GM12801 (cell line): ENCODE measurements around the gene SPAG16.

ENCODE experiments used
- TF ChIP-seq, protein P1 (sequence below): IDR thresholded peaks from one replicate; pipeline ENCODE4 v1.5.1; 2011; ENCODE audit warnings: control low read depth; ENCODE audit not compliant: insufficient read length; ENCODE audit errors: extremely low read depth

SPAG16 gene

DNA sequence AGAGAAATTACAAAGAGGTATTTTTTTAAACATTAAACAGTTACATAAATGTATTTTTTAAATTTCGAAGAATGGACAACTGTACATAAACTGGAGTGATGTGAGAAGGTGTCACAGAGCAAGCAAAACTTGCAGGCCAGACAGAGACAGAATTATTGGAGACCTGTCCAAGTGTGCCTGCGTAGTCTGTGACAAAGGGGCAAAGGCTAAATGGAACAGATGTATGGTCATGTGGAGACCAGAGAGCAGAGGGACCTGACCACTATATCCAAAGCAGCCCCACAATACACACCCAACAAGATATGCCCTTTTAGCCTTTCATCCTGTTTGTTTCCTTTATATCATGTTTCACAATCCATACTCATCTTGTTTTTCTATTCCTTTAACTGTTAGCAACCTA is 901.3 kb downstream of the SPAG16 start:
- TF ChIP-seq, protein P1, sequence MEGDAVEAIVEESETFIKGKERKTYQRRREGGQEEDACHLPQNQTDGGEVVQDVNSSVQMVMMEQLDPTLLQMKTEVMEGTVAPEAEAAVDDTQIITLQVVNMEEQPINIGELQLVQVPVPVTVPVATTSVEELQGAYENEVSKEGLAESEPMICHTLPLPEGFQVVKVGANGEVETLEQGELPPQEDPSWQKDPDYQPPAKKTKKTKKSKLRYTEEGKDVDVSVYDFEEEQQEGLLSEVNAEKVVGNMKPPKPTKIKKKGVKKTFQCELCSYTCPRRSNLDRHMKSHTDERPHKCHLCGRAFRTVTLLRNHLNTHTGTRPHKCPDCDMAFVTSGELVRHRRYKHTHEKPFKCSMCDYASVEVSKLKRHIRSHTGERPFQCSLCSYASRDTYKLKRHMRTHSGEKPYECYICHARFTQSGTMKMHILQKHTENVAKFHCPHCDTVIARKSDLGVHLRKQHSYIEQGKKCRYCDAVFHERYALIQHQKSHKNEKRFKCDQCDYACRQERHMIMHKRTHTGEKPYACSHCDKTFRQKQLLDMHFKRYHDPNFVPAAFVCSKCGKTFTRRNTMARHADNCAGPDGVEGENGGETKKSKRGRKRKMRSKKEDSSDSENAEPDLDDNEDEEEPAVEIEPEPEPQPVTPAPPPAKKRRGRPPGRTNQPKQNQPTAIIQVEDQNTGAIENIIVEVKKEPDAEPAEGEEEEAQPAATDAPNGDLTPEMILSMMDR: no peak

- TF ChIP-seq, protein P1: no peak
Observed at GRCh38 chr2:214192711-214193110, 908.4 kb downstream of the SPAG16 start.

DNA sequence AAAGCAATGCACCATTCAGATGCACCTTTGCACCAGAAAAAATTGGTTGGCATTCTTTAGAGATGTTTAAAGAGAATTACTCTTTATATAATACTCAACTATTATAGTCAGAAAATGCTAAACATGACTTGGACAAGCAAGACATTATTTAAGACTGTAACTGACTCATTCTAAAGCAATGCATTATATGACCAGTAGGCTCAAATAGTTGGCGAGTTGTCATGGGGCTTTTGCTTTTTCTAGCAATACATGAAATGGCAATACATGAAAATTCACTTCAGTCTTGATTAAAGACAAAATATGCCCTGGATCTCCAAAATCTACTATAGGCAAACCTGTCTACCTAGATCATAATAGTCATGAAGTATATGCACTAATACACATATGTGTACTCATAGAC is 909.7 kb downstream of the SPAG16 start:
- TF ChIP-seq, protein P1: no peak

DNA sequence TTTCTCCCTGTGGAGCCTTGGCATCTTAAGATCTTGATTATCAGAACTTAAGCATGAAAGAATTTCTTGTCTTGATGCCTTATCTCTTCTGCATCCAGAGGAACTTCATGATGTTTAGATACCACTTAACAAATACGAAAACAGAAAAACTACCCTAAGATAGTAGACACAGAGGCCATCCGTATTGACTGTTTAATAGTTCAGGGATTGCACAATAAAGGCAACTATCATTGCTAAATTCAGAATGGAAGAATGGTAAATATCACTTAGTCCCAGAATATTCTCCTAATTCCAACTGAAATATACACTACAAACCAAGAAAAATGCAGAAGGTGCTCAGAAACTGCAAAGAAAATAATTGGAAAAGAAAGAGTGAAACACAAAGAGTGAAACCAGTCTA is 912.0 kb downstream of the SPAG16 start:
- TF ChIP-seq, protein P1: no peak

DNA sequence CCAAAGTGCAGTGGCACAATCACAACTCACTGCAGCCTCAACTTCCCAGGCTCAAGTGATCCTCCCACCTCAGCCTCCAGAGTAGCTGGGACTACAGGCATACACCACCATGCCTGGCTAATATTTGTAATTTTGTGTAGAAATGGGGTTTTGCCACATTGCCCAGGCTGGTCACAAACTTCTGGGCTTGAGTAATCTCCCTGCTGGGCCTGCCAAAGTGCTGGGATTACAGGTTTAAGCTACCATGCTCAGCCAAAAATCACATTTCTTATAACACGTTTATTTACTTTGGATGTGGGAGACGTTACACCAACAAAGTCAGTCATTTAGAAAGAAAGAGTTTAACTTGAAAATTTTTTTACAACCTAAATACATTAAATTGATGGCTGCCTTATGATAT is 917.6 kb downstream of the SPAG16 start:
- TF ChIP-seq, protein P1: no peak

- TF ChIP-seq, protein P1: no peak
Observed at GRCh38 chr2:214203214-214203613, 919.0 kb downstream of the SPAG16 start.

DNA sequence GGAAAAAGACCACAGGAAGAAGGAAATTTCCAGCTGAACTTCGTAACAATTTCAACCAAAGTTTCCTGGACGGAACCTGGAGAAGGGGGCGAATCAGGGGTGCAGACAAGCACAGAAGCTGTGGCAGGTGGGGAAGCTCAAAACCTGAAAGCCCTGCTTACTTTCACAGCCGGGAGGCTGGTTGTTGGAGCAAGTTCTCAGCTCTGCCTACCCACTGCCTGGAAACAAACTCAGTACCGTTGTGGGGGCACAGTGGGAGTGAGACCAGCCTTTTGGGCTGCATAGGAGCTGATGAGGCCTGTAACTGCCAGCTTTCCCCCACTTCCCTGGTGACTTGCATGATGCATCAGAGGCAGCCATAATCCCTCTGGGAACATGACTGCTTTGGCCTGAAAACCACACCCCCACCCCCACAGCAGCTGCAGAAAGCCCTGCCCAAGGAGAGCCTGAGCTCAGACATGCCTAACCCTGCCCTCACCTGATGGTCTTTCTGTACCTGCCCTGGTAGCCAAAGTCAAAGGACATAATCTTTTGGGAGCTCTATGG is 919.6 kb downstream of the SPAG16 start:
- TF ChIP-seq, protein P1: no peak
